HEK293T (cell line): ENCODE measurements around the gene F2.

Experiments used
- BHLHE40 ChIP-seq: fragments of 450-650 bp; IDR thresholded peaks from 2 replicates; pipeline ENCODE4 v1.6.1; 2016; ENCODE audit warnings: mild to moderate bottlenecking, moderate library complexity, borderline replicate concordance
- FOXM1 ChIP-seq: fragments of 450-650 bp; IDR thresholded peaks from 2 replicates; pipeline ENCODE4 v1.6.1; 2017; ENCODE audit warnings: mild to moderate bottlenecking, borderline replicate concordance
- L3MBTL2 ChIP-seq: fragments of 450-650 bp; conservative IDR thresholded peaks from 2 replicates; pipeline ENCODE4 v1.6.1; 2016; ENCODE audit warnings: mild to moderate bottlenecking
- SP1 ChIP-seq: fragments of 450-650 bp; IDR thresholded peaks from 2 replicates; pipeline ENCODE4 v1.6.1; 2017
- SUZ12 ChIP-seq: fragments of 450-650 bp; IDR thresholded peaks from 2 replicates; pipeline ENCODE4 v1.6.1; 2016; ENCODE audit warnings: mild to moderate bottlenecking
- ZNF384 ChIP-seq: fragments of 450-650 bp; IDR thresholded peaks from 2 replicates; pipeline ENCODE4 v1.6.1; 2016

GRCh38 chr11:46680815-46681214 is 38.2 kb upstream of the F2 start:
- TF ChIP-seq L3MBTL2 (no peak), FOXM1 (no peak), SUZ12 (no peak), BHLHE40 (no peak), ZNF384 (no peak), SP1 (no peak)
